GM18517 (cell line): Measurements from ENCODE around the gene AGO1.

Source experiments
- ATAC-seq: cut with Tn5 transposase; IDR thresholded peaks from one replicate; pipeline ENCODE4 v1.9.1; 2021; ENCODE audit warnings: mild to moderate bottlenecking, moderate library complexity; ENCODE audit not compliant: unreplicated experiment

AGO1 gene

DNA sequence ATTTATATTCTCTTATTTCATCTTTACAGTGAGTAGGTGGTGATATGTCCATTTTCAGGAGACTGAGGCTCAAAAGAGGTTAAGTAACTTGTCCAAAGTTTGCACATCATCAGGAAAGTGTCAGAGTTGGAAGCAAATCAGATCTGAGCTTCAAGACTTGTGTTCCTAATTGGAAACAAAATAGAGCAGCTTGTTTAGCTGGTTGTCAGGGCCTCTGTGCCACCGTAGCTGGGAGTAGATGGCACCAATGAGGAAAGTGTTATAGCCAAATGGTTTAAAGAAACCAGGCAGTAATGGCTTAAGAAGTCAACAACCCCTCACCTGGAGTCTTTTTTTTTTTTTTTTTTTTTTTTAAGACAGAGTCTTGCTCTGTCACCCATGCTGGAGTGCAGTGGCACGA lies 19.7 kb downstream of the AGO1 start:
- ATAC-seq = no peak

DNA sequence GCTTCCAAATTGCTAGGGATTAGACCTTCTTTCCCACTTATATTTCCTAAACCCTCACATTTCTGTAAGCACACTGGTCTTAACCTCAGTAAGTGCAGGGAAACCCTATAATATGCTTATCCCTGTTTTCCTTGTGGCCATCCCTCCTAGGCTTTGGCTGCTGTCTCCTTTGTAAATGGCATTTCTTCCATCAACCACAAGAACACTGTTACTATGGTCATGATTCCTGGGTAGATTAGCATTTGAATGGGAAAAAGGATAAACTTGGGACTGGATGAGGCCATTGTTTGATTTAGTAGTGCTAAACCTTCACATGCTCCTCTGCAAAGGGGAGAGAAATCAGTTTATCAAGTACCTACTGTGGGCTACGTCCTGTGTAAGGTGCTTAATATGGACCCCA lies 31.7 kb downstream of the AGO1 start:
- ATAC-seq = no peak

DNA sequence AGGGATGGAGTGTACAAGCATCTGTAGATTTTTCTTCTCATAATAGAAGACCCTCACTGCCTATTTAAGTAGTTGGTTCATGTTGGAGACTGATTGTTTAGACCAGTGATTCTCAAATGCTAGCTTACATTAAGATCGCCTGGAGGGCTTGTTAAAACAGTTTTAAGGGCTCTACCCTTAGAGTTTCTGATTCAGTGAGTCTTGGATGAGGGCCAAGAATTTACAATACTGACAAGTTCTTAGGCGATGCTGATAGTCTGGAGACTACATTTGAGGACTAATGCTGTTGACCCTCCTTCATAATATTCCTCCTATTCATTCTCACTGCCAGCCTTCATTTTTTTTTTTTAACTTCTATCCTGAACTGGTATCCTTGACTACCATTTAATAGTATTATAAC lies 32.7 kb downstream of the AGO1 start:
- ATAC-seq = no peak

DNA sequence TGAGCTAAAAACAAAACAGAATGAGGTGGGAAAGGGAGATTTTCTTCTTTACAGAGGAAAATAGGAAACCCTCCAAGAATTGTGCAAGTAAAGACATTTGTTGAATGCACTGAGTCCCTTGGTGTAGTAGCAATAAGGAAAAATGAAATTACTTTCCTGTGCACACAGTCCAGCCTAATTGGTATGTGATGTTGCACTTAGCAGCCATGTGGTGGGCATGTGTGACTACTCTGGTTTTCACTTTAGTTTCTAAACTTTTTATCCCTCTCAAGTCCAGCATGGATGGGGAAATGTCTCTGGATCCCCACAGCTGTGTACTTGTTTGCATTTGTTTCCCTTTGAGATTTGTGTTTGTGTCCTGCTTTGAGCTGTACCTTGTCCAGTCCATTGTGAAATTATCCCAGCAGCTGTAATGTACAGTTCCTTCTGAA lies 40.8 kb downstream of the AGO1 start:
- no peak for ATAC-seq

DNA sequence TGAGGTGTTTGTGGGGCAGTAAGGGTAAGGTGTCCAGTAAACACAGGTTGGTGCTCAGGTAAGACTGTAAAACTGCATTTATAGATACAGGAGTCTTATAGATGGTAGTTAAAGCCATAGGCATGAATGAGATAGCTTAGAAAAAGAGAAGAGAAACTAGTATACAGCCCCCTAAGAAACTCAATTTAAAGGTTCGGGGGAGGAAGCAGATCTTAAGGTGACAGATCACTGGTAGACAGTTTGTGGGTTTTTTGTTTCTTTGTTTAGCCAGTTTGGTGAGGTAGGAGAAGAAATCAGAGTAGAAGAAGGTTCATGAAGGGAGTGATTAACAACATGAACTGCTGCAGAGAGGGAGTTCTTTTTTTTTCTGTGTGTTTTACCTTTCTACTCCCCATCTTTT lies 41.8 kb downstream of the AGO1 start:
- ATAC-seq = no peak

DNA sequence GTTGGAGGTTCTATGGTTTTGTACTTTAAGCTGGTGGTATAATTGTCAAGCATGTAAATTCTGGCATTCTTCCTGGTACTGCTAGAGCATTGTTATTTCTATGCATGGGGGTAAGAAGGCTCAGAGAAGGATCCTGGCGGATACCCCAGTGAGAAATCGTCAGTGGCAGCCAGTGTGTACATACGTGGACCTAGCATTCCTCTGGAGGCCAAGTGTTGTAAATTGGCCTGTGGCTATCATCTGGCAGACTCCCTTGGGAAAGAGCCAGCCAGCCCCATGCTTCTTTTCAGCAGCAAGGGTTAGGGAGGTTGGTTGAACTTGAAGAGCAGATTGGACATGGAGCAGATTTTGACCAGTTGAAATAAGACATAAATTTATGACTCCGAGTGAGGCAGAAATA lies 42.7 kb downstream of the AGO1 start:
- no peak for ATAC-seq

DNA sequence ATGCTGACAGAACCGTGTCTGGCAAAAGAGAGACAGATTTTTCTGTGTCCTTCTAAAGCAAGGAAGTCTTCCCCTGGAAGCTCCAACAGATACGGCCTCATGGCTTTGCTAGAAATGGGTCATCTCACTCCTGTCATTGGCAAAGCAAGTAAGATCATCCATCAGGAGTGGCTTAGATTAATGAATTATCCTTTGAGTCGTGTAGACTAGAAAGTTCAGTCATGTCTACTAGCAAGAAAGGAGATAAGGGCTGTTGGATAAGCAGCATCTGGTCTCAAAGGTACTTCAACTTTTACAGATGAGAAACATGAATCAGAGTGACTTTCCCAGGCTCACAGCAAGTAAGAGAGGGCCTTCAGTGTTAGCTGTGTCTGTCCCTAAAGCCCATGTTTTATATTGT lies 44.5 kb downstream of the AGO1 start:
- ATAC-seq = no peak

DNA sequence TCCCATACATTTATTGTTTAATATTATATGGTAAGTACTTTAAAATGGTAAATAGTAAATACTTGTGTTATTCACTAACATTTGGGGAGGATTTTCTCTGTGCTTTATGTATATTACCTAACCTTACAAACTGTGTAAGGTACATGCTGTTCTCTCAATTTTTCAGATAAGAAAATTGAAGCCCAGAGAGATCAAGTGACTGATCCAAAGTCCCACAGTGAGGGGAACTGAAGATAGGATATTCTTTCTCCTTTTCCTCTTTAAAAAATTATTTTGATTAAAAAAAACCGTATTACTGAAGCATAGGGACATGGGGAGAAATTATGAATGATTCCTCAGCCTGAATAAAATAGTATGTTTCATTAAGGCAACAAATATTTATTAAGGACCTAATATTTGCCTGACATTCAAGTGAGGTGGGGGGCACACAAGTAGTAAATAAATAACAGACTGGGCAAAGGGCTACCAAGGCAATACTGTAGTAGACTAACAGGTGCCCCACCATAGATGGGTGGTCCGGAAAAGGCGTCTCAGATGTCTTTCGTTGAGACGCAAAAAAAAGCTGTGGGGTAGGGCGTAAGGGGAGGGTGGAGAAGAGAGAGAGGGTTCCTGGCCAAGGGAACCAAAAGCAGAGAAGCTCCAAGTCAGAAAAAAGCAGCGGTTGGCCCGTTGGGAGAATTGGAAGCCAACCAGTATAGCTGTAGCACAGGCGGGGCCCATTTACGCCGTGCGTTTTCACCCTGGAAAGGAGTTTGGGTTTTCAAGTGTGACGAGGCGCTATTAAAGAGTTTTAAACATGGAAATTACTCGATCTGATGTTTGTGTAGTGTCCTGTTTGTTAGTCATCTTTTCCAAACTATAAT lies 47.0 kb downstream of the AGO1 start:
- ATAC-seq = no peak

DNA sequence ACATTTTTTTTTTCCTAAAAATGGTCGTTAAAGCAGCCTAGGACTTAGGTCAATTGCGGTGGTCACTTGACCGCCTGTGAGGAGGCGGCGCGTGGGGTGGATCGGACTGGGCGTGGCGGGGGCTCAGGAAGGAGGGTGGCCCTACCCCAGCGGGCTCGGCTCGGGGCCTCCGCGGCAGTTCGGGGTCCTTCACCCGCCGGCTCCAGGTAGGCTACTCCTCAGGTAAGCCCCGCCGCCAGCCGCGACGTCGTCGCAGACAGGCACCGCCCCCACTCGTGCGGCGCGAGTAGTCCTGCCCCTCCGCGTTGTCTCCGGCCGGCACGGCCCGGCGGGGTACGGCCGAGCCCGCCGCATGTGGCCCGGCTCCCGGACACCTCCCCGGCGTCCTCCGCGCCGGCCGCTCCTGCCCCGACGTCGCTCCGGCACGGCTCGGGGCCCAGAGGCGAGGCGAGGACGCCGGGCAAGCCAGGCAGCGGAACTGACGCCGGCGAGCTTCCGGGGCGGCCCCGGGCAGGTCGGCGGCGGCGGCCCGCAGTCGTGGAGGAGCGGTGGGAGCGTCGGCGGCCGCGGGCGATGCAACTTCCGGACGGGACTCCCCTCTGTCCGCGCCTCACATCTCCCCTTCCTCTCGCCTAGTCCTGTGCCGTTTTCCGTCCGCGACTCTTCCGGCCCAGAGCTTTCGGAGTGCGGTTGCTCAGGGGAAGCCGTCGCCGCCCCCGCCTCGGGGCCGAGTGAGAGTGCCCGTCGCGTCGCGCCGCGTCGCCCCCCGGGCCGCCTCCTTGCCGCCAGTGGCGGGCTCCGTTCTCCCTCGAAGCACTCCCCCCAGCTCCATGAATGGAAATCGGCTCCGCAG lies 47.8 kb downstream of the AGO1 start, which contains the start of gene AGO3:
AGO3 (plus strand) TSS at position 513 of the 853 bp plus-strand sequence; CDS start at position 835, 322 bp downstream.
- peak; percentile 74 for ATAC-seq

DNA sequence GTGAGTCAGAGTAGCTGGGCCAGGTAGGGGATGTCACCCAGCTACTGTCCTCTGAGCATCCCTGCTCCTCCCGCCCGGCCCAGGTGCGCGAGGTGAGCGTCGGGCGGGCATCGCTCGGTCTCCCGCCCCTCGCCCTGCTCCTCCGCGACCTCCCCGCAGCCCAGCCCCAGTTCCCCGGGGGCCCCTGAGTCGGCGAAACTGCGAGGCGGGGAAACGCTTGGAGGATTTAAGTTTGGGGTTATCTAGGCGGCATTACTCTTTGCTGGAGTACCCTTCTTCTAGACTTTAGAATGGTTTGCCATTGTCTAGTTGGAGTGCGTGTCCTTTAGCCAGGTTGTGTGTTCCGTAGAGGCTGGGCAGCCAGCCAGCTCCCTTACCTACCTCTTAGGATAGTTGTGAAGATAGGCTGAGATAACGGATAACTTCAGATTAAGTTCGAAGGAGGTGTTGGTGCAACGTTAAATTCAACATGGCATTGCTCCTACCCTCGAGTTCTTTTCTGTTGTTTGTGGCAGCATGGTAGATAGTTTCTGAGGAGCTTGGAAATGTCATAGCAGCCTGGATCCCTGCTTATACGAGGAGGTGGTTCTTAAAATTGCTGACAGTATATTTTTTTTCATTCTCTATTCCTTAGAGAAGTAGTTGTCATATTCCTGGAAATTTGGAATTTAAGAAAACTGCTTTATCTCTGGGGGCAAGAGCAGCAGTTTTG lies 48.6 kb downstream of the AGO1 start:
- ATAC-seq = peak; percentile 33

DNA sequence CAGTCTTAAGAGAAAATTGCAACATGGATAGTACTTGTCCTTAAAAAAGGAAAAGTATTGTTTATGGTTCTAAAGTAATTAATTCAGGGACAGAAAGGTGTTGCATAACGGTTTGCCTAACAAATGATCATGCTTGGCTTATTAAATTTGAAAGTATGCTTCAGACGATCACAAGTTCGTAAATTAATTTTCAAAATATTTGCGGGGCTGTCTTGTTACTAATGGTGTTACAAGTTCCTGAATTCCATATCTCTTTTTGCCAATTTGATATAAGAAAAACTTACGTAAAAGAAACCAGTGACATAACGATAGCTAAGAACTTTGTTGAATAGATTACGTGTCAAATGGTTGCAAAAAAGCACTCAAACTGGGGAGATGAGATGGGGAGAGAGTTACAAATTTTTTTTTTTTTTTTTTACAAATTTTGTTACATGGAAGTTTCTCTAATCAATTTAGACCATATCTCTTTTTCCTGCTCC lies 49.2 kb downstream of the AGO1 start:
- ATAC-seq = no peak

DNA sequence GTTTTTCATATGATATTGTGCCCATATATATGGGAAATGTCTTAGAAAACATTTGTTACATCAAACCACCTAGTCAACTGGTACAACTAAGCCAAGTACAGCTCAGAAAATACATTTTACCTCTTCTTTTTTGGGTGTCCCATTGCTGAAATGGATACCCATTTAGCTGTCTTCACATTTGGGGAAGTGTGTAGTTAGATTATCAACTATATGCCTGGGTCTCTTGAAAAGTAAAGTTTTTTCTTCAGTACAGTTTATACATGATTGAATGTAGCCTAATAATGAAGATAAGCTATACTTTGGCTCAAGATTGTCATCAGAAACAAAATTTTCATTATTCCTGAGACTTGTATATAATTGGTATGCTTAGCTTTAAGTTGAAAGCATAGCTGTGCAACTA lies 49.9 kb downstream of the AGO1 start:
- ATAC-seq = no peak

DNA sequence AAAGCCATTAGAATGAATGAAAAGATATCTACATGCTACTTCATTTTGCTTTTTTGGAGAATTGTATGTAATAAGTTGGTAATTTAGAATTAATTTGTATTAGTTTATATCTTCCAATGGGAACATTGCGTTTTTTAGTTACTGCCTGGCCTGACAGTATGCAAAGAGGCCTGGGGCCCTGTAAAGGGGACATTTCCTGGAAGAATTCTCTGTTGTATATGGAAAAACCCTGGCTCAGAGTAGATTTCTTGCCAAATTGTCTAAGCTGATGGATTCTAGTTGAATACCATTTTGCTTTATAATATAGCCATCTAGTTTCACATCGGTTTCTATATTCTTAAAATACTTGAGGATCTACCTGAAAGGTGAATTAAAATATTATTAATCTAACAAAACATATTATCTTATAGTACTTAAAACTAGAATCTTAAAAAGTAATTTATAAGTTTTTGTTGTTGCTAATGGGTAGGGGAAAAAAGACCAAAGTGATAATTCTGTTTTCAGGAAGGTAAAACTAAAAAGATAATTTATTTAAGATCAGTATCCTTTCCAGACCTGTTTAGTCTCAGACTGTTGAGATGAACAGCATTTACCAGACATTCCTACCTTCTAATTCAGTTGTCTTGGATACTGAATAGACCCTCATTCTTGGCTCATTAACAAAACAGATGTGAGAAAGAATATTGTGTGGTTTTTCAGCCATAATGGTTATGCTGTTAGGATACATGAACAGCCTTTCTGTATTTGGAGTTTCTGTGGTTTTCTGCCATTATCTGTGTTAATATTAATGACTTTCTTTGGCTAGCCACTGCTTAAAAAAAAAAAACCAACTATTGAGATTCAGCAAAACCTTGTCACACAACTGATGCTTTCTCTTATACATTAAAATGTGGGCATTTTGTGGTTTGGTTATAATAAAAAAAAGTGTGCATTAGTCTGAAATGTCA lies 52.7 kb downstream of the AGO1 start:
- no peak for ATAC-seq

DNA sequence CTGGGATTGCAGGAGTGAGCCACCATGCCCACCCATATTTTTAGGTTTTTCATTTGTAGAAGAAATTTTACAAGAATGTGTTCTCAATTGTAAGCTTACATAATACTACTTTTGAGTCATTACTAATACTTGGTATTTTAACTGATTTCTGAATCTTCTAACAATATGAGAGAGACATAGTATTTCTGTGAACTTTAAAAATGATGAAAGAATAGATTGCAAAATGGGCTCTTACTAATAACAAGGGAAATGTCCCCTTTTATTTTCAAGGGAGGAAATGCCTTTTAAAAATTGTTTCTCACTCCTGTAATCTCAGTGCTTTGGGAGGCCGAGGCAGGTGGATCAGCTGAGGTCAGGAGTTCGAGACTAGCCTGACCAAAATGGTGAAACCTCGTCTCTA lies 53.8 kb downstream of the AGO1 start:
- no peak for ATAC-seq

DNA sequence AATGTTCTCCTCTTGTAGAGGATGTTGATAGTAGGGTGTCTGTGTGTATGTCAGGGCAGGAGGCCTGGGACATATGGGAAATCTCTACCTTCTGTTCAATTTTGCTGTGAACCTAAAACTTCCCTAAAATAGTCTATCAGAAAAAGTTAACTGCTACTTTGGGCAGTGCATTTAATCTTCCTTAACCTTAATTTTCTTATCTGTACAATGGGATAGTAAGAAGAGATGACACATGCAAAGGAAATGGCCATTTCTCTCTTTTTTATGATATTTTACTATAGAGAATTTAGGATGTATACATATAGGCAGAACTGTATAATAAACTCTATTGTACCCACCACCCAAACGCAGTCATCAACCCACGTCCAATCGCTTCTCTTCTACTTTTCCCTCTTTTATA lies 56.5 kb downstream of the AGO1 start:
- no peak for ATAC-seq

DNA sequence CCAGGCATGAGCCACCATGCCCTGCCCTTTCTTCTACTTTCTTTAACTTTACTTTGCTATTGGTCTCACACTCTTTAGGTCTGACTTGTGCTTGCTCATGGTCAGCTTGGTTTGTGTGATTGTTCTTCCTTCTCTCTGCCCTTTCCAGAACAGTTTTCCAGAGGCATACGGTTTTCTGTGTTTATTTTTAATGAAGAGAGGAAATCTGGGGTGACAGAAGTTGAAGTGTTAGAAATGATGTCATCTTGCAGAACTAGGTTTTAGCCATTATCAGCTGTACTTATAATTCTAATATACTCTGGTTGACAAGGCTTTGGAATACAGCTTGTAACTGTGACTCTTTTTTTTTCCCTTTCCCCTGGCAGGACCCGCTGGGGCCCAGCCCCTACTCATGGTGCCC lies 62.3 kb downstream of the AGO1 start:
- no peak for ATAC-seq

DNA sequence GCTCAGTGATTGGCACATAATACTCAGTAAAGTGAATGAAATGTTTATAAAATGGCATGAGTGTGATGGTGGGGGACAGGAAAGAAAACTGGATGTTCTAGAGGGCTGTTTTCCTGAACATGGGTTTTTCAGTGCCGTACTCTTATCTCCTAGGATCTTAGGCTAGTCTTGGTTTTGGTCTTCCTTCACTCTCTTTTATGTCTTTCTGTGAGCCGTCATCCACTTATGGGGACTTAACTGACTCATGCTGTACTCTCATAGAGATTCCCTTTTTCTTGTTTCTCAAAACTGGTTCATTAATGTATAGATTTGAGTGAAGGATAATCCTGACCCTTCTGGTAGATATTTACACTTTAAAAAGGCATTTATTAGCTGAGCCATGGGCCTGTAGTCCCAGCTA lies 64.5 kb downstream of the AGO1 start:
- no peak for ATAC-seq

DNA sequence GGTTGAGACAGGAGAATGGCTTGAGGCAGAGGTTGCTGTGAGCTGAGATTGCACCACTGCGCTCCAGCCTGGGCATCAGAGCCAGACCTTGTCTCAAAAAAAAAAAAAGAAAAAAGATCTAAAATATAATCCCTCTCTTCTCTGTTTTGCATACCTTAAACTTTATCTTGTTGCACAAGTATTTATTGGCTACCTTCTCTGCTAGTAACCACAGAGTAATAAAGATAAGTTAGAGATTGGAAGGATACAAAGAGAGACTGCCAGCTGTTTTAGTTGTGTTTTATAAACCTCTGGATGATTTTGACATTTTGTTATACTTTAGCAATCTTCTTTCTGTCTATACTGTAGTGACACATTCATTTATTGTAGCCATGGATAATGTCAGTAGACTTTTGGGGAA lies 75.5 kb downstream of the AGO1 start:
- ATAC-seq = no peak

DNA sequence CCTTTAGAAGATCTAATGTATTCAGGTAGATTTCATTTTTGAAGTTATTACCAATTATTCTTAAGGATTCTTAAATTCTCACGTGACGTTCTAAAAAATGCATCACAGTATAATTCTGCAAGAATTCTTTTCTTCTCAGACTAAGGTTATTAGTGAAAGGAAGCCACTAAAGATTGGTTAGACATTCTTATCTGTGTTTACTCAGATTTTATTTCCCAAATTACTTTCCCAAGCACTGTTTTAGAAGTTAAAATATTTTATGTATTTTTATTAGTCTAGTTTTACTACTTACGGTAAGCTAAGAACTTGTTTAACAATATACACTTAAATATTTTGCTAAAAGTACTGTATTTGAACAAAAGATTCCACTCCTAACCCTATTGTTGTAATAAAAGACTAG lies 76.3 kb downstream of the AGO1 start:
- no peak for ATAC-seq

DNA sequence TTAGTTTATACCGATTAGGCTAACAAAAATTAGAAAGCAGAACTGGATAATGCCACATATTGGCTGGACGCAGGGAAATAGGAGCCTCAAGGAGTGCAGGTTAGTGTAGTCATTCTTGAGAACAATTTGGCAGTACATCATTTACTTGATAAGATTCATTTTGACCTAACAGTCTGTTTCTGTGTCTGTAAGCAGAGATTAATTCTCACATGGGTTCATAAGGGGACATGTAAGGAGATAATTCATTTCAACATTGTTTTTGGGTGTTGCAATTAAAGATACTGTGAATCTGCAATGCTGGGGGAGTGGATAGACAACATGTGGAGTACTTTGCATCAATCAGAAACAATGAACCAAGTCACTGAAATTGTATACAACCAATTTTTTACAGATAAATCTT lies 79.9 kb downstream of the AGO1 start:
- ATAC-seq = no peak
